ENCODE results near the gene NADSYN1.
"Not testable (repeated sequence)": the region's sequence is repeated elsewhere in the genome, so short reads cannot be mapped to it uniquely, and the experiment has no call there.

- TF ChIP-seq, protein P1, sequence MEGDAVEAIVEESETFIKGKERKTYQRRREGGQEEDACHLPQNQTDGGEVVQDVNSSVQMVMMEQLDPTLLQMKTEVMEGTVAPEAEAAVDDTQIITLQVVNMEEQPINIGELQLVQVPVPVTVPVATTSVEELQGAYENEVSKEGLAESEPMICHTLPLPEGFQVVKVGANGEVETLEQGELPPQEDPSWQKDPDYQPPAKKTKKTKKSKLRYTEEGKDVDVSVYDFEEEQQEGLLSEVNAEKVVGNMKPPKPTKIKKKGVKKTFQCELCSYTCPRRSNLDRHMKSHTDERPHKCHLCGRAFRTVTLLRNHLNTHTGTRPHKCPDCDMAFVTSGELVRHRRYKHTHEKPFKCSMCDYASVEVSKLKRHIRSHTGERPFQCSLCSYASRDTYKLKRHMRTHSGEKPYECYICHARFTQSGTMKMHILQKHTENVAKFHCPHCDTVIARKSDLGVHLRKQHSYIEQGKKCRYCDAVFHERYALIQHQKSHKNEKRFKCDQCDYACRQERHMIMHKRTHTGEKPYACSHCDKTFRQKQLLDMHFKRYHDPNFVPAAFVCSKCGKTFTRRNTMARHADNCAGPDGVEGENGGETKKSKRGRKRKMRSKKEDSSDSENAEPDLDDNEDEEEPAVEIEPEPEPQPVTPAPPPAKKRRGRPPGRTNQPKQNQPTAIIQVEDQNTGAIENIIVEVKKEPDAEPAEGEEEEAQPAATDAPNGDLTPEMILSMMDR (tag by site-specific recombination; IDR thresholded peaks at IDR 0.05): not testable (repeated sequence)
- TF ChIP-seq ZFP41 (tag by site-specific recombination; IDR thresholded peaks at IDR 0.05; ENCODE audit: borderline replicate concordance): not testable (repeated sequence)
These were observed 82.0 kb downstream of the NADSYN1 start for GRCh38 chr11:71534711-71535608.
